ENCODE data around the gene DAPK3.
"Not testable (repeated sequence)": the region's sequence is repeated elsewhere in the genome, so short reads cannot be mapped to it uniquely, and the experiment has no call there.

DAPK3 gene

GRCh38 chr19:3954107-3954506 lies 16.8 kb downstream of the DAPK3 start:
- no peak for DNase-seq (ENCODE audit: low spot score)

GRCh38 chr19:3952755-3953276 lies 18.1 kb downstream of the DAPK3 start:
- DNase-seq (ENCODE audit: low spot score): not testable (repeated sequence)

GRCh38 chr19:3950871-3951861 lies 19.7 kb downstream of the DAPK3 start:
- no peak for DNase-seq (ENCODE audit: low spot score)

GRCh38 chr19:3949997-3950859 lies 20.7 kb downstream of the DAPK3 start:
- DNase-seq (ENCODE audit: low spot score): no peak

- no peak for DNase-seq (ENCODE audit: low spot score)
Measured at GRCh38 chr19:3949294-3949693, 21.6 kb downstream of the DAPK3 start.

- not testable (repeated sequence) for DNase-seq (ENCODE audit: low spot score)
Measured at GRCh38 chr19:3947316-3947933, 23.5 kb downstream of the DAPK3 start.

GRCh38 chr19:3945838-3946237 lies 25.1 kb downstream of the DAPK3 start:
- DNase-seq (ENCODE audit: low spot score): no peak

GRCh38 chr19:3944018-3944721 lies 26.7 kb downstream of the DAPK3 start:
- no peak for DNase-seq (ENCODE audit: low spot score)

- no peak for DNase-seq (ENCODE audit: low spot score)
Measured at GRCh38 chr19:3942790-3943409, 28.0 kb downstream of the DAPK3 start.

GRCh38 chr19:3938300-3938950 lies 32.5 kb downstream of the DAPK3 start:
- DNase-seq (ENCODE audit: low spot score): not testable (repeated sequence)

GRCh38 chr19:3936506-3937442 lies 34.1 kb downstream of the DAPK3 start:
- no peak for DNase-seq (ENCODE audit: low spot score)

GRCh38 chr19:3932931-3933810 lies 37.7 kb downstream of the DAPK3 start, which contains the start of gene NMRK2:
NMRK2 (plus strand) TSS chr19:3933069; CDS start chr19:3933672, 603 bp downstream.
- peak; percentile 63 for DNase-seq (ENCODE audit: low spot score)

- no peak for DNase-seq (ENCODE audit: low spot score)
Measured at GRCh38 chr19:3931041-3931440, 39.9 kb downstream of the DAPK3 start.

GRCh38 chr19:3923912-3924311 lies 47.0 kb downstream of the DAPK3 start:
- no peak for DNase-seq (ENCODE audit: low spot score)

GRCh38 chr19:3923096-3923758 lies 47.7 kb downstream of the DAPK3 start:
- DNase-seq (ENCODE audit: low spot score): no peak

GRCh38 chr19:3919793-3920192 lies 51.1 kb downstream of the DAPK3 start:
- DNase-seq (ENCODE audit: low spot score): no peak

GRCh38 chr19:3916033-3916432 lies 54.9 kb downstream of the DAPK3 start:
- DNase-seq (ENCODE audit: low spot score): no peak

- no peak for DNase-seq (ENCODE audit: low spot score)
Measured at GRCh38 chr19:3914199-3914598, 56.7 kb downstream of the DAPK3 start.
